Stimulated activated CD4-positive, alpha-beta T cell treated with anti-CD3 and anti-CD28 coated beads, Interleukin-1b, Interleukin-23, amount 100 ng/mL, for 48 hours (primary cell): ENCODE results near the gene SOD3.

Source experiments
- DNase-seq: peaks from one replicate; pipeline ENCODE4 v3.0.0-alpha.2; 2020

Gene SOD3

GRCh38 chr4:24805067-24805466 is 9.7 kb downstream of the SOD3 start:
- no peak for DNase-seq

- no peak for DNase-seq
Observed at GRCh38 chr4:24805566-24805965, 10.2 kb downstream of the SOD3 start.

DNA sequence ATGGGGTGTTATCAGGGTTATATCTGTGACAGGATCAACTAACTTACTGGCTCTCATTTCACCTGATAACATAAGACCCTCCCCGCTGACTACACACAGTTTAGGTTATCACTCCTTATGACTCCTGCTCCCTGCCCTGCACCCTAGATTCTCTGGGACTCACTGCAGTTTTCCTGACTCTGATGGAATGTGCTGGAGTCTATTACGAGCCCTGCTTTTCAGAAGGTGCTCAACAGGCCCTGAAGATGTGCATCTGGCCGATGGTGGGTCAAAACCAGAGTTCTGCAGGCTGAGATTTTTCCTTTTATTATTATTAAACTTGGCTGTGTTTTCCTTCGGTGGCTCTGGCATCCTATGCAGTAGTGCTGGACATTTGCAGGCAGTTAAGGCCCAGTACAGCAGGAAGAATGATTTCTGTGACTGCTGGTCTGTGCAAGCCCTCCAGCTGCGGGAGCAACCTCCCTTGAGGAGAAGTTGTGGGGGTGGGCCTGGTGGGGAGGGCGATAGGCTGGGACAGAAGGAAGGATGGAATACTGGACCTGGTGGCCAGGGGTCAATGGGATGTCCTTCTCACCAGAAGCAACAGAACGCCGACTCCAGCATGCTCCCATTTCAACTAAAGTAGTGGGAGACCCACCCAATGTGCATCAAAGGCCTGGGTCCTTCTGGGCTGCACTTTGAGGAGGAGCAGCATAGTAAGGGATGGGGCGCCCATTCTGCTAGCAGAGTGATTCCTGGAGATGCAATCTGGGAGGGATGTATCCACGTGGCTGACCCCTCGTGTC is 11.0 kb downstream of the SOD3 start:
- DNase-seq = no peak

DNA sequence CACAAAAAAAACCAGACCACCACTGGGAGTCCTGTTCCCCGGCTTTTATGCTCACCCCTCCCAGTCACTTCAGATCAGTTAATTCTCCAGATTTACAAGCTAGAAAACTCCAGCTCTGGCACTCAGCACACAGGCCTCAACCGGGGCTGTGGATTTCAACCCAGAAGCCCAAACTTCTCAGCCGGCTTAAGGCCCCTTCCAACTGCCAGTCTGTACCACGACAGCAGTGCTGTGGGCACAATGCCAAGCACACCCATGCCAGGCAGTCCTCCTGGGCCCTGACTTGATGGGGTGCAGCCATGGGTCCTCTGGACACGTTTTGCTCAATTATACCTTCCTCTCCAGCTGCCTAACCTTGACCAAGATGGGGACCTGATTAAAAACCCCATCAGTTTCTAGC is 12.2 kb downstream of the SOD3 start:
- DNase-seq = no peak

GRCh38 chr4:24808261-24808660 is 12.9 kb downstream of the SOD3 start:
- DNase-seq = no peak

GRCh38 chr4:24808955-24809354 is 13.6 kb downstream of the SOD3 start:
- no peak for DNase-seq

DNA sequence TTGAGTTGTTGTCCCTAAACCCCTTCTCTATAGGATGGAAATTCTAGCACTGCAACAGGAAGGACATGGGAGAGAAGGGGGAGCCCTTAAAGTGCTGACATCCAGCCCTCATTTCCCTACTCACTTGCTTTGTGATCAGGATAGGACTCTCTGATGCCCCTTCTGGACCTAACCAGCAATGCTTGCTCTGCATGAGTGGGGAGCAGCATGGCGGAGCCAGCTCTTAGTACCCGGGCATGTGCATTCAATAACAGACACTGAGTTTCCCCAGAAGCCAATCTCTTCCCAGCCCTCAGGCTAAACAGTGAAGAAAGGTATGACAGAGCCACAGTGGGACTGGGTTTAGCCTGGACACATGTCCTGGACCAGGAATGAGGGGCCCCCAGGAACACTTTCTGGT is 14.0 kb downstream of the SOD3 start:
- DNase-seq = no peak

- DNase-seq = no peak
Observed at GRCh38 chr4:24809815-24810405, 14.5 kb downstream of the SOD3 start.

- no peak for DNase-seq
Observed at GRCh38 chr4:24810871-24811631, 15.7 kb downstream of the SOD3 start.

DNA sequence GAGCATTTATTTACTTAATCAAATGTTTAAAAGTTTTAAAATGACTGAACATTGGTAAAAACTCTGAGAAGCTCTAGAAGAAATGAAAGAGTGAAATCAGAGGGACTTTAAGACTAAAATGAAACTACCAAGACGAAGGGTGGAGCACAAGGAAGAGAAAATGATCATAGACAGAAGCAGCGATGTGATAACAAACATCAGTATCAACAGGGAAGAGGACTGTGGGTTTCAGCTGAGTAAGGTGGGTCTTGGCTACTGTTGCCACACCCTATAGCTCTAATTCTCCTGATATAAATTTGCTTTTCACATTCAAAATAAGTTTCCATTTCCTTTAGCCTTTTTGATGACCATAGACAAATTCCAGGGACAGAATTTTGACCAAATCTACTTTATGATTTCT is 18.4 kb downstream of the SOD3 start:
- no peak for DNase-seq

- DNase-seq = no peak
Observed at GRCh38 chr4:24816797-24817196, 21.4 kb downstream of the SOD3 start.

DNA sequence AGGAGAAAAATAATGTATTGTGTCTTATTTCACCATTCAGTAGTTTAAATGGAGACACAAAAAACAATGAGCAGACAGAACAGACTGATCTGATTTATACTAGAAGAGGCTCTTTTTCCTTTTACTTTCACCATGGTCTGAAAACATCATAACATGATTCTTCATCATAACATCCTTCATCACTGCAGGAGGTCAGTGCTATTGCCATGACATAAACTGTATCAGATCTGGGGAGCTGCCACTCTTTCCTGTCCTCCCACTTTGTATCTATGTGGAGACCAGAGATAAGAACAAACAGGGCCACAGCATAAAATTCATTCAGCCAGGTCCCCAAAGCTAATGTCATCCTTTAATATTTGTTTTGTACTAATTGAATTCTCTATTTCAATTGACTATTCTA is 25.2 kb downstream of the SOD3 start:
- no peak for DNase-seq

GRCh38 chr4:24824720-24825119 is 29.3 kb downstream of the SOD3 start:
- DNase-seq = no peak

DNA sequence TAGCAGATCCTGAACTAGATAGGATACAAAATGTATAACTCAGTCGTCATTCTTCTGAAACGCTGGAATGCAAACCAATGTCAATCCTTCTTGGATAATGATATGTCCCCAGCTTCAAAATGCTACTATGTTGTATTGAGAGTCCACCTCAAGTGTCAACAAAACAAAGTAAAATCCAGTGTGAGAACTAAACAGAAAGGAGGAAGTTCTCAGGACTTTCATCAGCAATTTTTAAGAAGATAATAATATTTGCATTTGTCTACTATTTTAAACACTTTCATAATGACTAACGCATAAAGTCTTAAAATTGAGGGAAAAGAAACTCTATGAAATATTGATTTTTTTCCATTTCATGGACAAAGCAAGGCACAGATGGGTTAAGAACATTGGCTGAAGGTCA is 36.3 kb downstream of the SOD3 start:
- no peak for DNase-seq

GRCh38 chr4:24835696-24836095 is 40.3 kb downstream of the SOD3 start:
- no peak for DNase-seq

GRCh38 chr4:24836661-24837242 is 41.4 kb downstream of the SOD3 start:
- no peak for DNase-seq

DNA sequence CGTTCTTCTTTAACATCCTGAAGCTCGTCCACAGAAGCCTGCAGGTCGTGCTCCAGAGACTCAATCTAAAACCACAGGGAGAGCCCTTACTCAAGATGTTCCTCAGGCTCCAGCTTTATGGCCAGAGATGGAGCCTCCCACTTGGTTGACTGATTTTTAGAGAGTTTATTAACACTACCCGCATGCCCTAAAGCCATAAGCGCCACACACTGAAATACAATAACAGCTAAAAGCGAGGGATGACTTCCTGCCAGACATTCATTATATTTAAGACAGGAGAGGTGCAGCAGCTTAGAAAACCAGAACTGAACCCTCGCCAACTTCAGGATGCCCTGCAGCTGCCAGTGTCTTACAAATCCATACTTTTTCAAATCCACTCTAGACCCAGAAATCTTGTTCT is 42.0 kb downstream of the SOD3 start:
- DNase-seq = no peak

GRCh38 chr4:24837781-24838180 is 42.4 kb downstream of the SOD3 start:
- no peak for DNase-seq

DNA sequence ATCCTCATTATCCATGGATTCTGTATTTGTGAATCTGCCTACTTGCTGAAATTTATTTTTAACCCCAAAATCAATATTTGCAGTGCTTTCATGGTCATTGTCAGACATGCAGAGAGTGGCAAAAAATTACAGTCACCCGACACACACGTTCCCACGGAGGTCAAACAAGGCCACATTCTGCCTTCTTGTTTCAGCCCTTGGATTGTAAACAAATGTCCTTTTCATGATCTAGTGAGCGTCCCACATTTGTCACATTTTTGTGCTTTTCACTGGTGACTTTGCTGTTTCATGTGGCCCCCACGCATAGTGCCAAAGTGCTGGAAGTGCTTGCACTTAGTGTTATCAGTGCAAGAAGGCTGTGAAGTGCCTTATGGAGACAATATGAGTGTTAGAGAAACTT is 45.0 kb downstream of the SOD3 start:
- DNase-seq = no peak

- no peak for DNase-seq
Observed at GRCh38 chr4:24840826-24841543, 45.6 kb downstream of the SOD3 start.

DNA sequence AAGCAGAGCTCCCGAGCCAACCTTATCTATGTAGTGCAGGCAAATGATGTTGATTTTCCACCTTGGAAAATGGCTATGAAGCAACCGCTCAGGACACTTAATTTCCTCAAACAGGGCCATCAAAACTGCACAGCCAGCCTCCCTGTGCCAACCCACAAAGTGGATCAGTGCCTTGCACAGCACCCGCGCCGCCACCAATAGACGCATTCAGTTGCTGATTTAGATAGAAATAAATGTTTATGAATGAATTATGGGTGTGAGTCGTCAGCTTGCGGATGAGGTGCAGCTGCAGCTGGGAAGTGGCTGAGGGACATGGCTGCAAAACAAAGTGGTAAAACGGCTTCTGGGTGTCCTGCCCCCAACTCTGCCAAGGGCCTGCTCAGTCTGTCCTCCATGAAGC is 47.0 kb downstream of the SOD3 start:
- DNase-seq = no peak

DNA sequence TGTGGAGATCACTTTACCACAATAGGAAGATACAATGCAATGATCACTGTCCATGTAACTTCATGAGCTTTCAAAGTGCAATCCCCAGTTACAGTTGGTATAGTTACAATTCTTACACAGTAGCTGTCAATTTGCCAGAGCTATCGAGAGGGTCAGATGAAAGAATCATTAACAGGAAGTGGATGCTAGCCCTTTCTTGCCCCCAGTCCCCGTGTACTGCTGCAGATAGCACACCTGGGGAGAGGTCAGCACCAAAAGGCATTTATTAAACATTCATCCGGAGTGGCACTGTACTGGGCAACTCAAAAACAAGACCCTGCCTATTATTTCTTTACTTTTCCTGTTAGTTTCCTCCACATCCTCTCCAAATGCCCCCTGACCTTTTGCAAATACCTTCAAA is 47.7 kb downstream of the SOD3 start:
- DNase-seq = no peak

GRCh38 chr4:24845132-24845531 is 49.8 kb downstream of the SOD3 start:
- no peak for DNase-seq
